ENCODE results near the gene NAA25.
A peak's percentile ranks its signal among the peaks of the same experiment; 100 is the strongest.
"Not testable (repeated sequence)": the region's sequence is repeated elsewhere in the genome, so short reads cannot be mapped to it uniquely, and the experiment has no call there.

The NAA25 gene

GRCh38 chr12:112036614-112037013, 72.0 kb downstream of the NAA25 start:
- not testable (repeated sequence) for DNase-seq

- DNase-seq, result no peak
These were observed 73.3 kb downstream of the NAA25 start for GRCh38 chr12:112035219-112035785.

- no peak for DNase-seq
These were observed 76.3 kb downstream of the NAA25 start for GRCh38 chr12:112032292-112032691.

GRCh38 chr12:112031472-112031871, 77.1 kb downstream of the NAA25 start:
- no peak for DNase-seq

- DNase-seq, result no peak
These were observed 79.3 kb downstream of the NAA25 start for GRCh38 chr12:112029301-112029700.

- DNase-seq, result peak; percentile 26
These were observed 82.7 kb downstream of the NAA25 start for GRCh38 chr12:112025808-112026375.

GRCh38 chr12:112023759-112024396, 84.7 kb downstream of the NAA25 start:
- no peak for DNase-seq

GRCh38 chr12:112022241-112023016, 86.2 kb downstream of the NAA25 start:
- DNase-seq, result no peak

GRCh38 chr12:112020947-112021457, 87.6 kb downstream of the NAA25 start:
- DNase-seq, result no peak

GRCh38 chr12:112018571-112019237, 89.9 kb downstream of the NAA25 start:
- no peak for DNase-seq

GRCh38 chr12:112017041-112017440, 91.5 kb downstream of the NAA25 start:
- DNase-seq, result no peak

- no peak for DNase-seq
These were observed 92.6 kb downstream of the NAA25 start for GRCh38 chr12:112015938-112016337.

GRCh38 chr12:112013601-112014402, 94.8 kb downstream of the NAA25 start:
- peak; percentile 86 for DNase-seq

- DNase-seq, result peak; percentile 100
These were observed 95.6 kb downstream of the NAA25 start, which contains the start of the genes ERP29 and TMEM116 for GRCh38 chr12:112012775-112013600. Gene ERP29, plus strand, starts transcription at chr12:112013426. Its CDS starts 40 bp downstream, at chr12:112013466. Gene TMEM116, minus strand, starts transcription at chr12:112013165. Its CDS starts 7,895 bp downstream, at chr12:112005270.

GRCh38 chr12:112011685-112012084, 96.9 kb downstream of the NAA25 start:
- no peak for DNase-seq

GRCh38 chr12:112010415-112011344, 97.9 kb downstream of the NAA25 start:
- no peak for DNase-seq

- DNase-seq, result not testable (repeated sequence)
These were observed 99.0 kb downstream of the NAA25 start for GRCh38 chr12:112009596-112009995.

- no peak for DNase-seq
These were observed 99.7 kb downstream of the NAA25 start for GRCh38 chr12:112008918-112009317.

GRCh38 chr12:112007945-112008344, 100.6 kb downstream of the NAA25 start:
- DNase-seq, result no peak
